SK-N-SH (cell line): Measurements from ENCODE around the gene TMEM88. TPM values are rescaled to one million over a fixed set of nuclear protein-coding genes. Genes with fewer than 3 reads are reported as not detected.

Source experiments
- CTCF ChIA-PET: fragments of 300-600, 350-600 bp; formaldehyde crosslinking; extraction: SDS; loops from one replicate; lab custom pipeline; 2021; lab: Yijun Ruan, JAX
- POLR2A ChIA-PET: fragments of 350-600 bp; sonication (Branson Sonifier 250); formaldehyde crosslinking; extraction: SDS; loops from one replicate; lab custom pipeline; 2020; ENCODE audit warnings: antibody characterized with exemption, inconsistent platforms; lab: Yijun Ruan, JAX
- DNase-seq: peaks from one replicate; pipeline ENCODE4 v3.0.0; 2012
- H2AFZ ChIP-seq: fragments of 200-600 bp; sonication (generic); 2 replicates; pipeline ENCODE4 v1.8.1; 2016; ENCODE audit warnings: antibody characterized with exemption, mild to moderate bottlenecking, low read depth
- H3F3A ChIP-seq: fragments of 200-600 bp; sonication (generic); replicated peaks from 2 replicates; pipeline ENCODE3; 2016; ENCODE audit warnings: antibody characterized with exemption, mild to moderate bottlenecking; ENCODE audit not compliant: insufficient read depth
- H3K27ac ChIP-seq, 2 experiments: fragments of 200-500 bp in 1 of 2; fragments of 200-600 bp in 1 of 2; sonication (Bioruptor generic) in 1 of 2; sonication (generic), shearing (Covaris generic) in 1 of 2; 2 replicates each; pipeline versions ENCODE4 v1.5.1 to v1.6.1; 2014 to 2016; ENCODE audit warnings: low read depth in 2 of 2, inconsistent platforms in 1 of 2, low read length in 1 of 2, mild to moderate bottlenecking in 1 of 2, mixed read lengths in 1 of 2
- H3K27me3 ChIP-seq: fragments of 200-600 bp; sonication (generic), shearing (Covaris generic); 2 replicates; pipeline ENCODE4 v1.6.1; 2016; ENCODE audit warnings: mixed run types; ENCODE audit not compliant: insufficient read depth
- H3K36me3 ChIP-seq, 2 experiments: fragments of 200-500 bp in 1 of 2; fragments of 200-600 bp in 1 of 2; sonication (Bioruptor generic) in 1 of 2; sonication (generic) in 1 of 2; replicated peaks in 1 of 2; 2 replicates each; pipeline versions ENCODE3 to v1.5.1; 2014 to 2016; ENCODE audit warnings: low read length in 1 of 2, mild to moderate bottlenecking in 1 of 2; ENCODE audit not compliant: insufficient read depth in 2 of 2, control insufficient read depth in 1 of 2
- H3K4me1 ChIP-seq, 2 experiments: fragments of 200-500 bp in 1 of 2; fragments of 200-600 bp in 1 of 2; sonication (Bioruptor generic) in 1 of 2; sonication (generic), shearing (Covaris generic) in 1 of 2; 2 replicates each; pipeline versions ENCODE4 v1.5.1 to v1.6.1; 2014 to 2016; ENCODE audit warnings: low read depth in 1 of 2, low read length in 1 of 2, mixed run types in 1 of 2; ENCODE audit not compliant: insufficient read depth in 2 of 2, control insufficient read depth in 1 of 2
- H3K4me2 ChIP-seq: fragments of 200-600 bp; sonication (generic), shearing (Covaris generic); 2 replicates; pipeline ENCODE4 v1.6.1; 2017; ENCODE audit warnings: mixed run types
- H3K4me3 ChIP-seq, 2 experiments: fragments of 200-500 bp in 1 of 2; fragments of 200-600 bp in 1 of 2; sonication (Bioruptor generic) in 1 of 2; sonication (generic), shearing (Covaris generic) in 1 of 2; 2 replicates each; pipeline versions ENCODE4 v1.5.1 to v1.8.1; 2014 to 2016; ENCODE audit warnings: low read depth in 2 of 2, inconsistent platforms in 1 of 2, low read length in 1 of 2, mild to moderate bottlenecking in 1 of 2, mixed read lengths in 1 of 2, moderate library complexity in 1 of 2
- H3K79me2 ChIP-seq: fragments of 200-600 bp; sonication (generic); 2 replicates; pipeline ENCODE4 v1.8.1; 2017; ENCODE audit warnings: mild to moderate bottlenecking; ENCODE audit not compliant: insufficient read depth
- H3K9ac ChIP-seq: fragments of 200-600 bp; sonication (generic); 2 replicates; pipeline ENCODE4 v1.6.1; 2017; ENCODE audit warnings: mixed run types
- H3K9me2 ChIP-seq: fragments of 200-600 bp; sonication (generic); 2 replicates; pipeline ENCODE4 v1.6.1; 2017; ENCODE audit warnings: mixed run types
- H3K9me3 ChIP-seq: fragments of 200-600 bp; sonication (generic); 2 replicates; pipeline ENCODE4 v1.6.1; 2017; ENCODE audit warnings: mixed run types, mild to moderate bottlenecking, moderate library complexity
- H4K20me1 ChIP-seq: fragments of 200-600 bp; sonication (generic); 2 replicates; pipeline ENCODE4 v1.6.1; 2017; ENCODE audit warnings: mild to moderate bottlenecking, mixed run types; ENCODE audit not compliant: insufficient read depth
- CTCF ChIP-seq: fragments of 200-600 bp; sonication (generic); IDR thresholded peaks from 2 replicates; pipeline ENCODE4 v1.6.1; 2017; ENCODE audit warnings: antibody characterized with exemption, mild to moderate bottlenecking, moderate library complexity
- EP300 ChIP-seq, 2 experiments: IDR thresholded peaks; 2 replicates each; pipeline versions ENCODE4 v1.4.0 to v1.6.1; 2012; ENCODE audit warnings: borderline replicate concordance in 1 of 2, low read depth in 1 of 2, low read length in 1 of 2
- EZH2phosphoT487 ChIP-seq: fragments of 200-600 bp; sonication (generic); IDR thresholded peaks from 2 replicates; pipeline ENCODE4 v1.6.1; 2017; ENCODE audit warnings: low read depth, mixed run types, mild to moderate bottlenecking, antibody characterized with exemption, moderate library complexity, borderline replicate concordance
- FOSL2 ChIP-seq: IDR thresholded peaks from 2 replicates; pipeline ENCODE4 v1.4.0; 2012; ENCODE audit warnings: low read depth, mild to moderate bottlenecking, moderate library complexity, borderline replicate concordance
- FOXJ3 ChIP-seq: sonication (generic); formaldehyde crosslinking; IDR thresholded peaks from 2 replicates; pipeline ENCODE4 v1.5.1; 2020; ENCODE audit warnings: mild to moderate bottlenecking, missing genetic modification reagents
- FOXM1 ChIP-seq: IDR thresholded peaks from 2 replicates; pipeline ENCODE4 v1.4.0; 2012; ENCODE audit warnings: low read depth, mild to moderate bottlenecking
- GABPA ChIP-seq: IDR thresholded peaks from 2 replicates; pipeline ENCODE4 v1.4.0; 2012; ENCODE audit warnings: low read depth, mild to moderate bottlenecking
- GATA2 ChIP-seq: sonication (generic); formaldehyde crosslinking; IDR thresholded peaks from 2 replicates; pipeline ENCODE4 v1.5.0; 2020; ENCODE audit warnings: mild to moderate bottlenecking, missing genetic modification reagents
- IRF3 ChIP-seq: fragments of 150-350 bp; IDR thresholded peaks from 2 replicates; pipeline ENCODE4 v1.6.1; 2016; ENCODE audit warnings: mild to moderate bottlenecking, low read depth, low read length
- JUND ChIP-seq: IDR thresholded peaks from 2 replicates; pipeline ENCODE4 v1.4.0; 2012
- MAX ChIP-seq: IDR thresholded peaks from 2 replicates; pipeline ENCODE4 v1.4.0; 2012; ENCODE audit warnings: low read depth
- MXI1 ChIP-seq: IDR thresholded peaks from 2 replicates; pipeline ENCODE4 v1.6.1; 2012; ENCODE audit warnings: mild to moderate bottlenecking, low read depth, low read length, improper control_type of control experiment
- NFIC ChIP-seq: IDR thresholded peaks from 2 replicates; pipeline ENCODE4 v1.4.0; 2012; ENCODE audit warnings: borderline replicate concordance
- POLR2AphosphoS5 ChIP-seq: IDR thresholded peaks from 2 replicates; pipeline ENCODE4 v1.6.1; 2012; ENCODE audit warnings: low read depth, low read length
- RAD21 ChIP-seq: IDR thresholded peaks from 2 replicates; pipeline ENCODE4 v1.6.1; 2012; ENCODE audit warnings: mild to moderate bottlenecking, low read length
- RCOR1 ChIP-seq: fragments of 150-350 bp; IDR thresholded peaks from 2 replicates; pipeline ENCODE4 v1.6.1; 2017; ENCODE audit warnings: antibody characterized with exemption, low read length
- SIN3A ChIP-seq: IDR thresholded peaks from 2 replicates; pipeline ENCODE4 v1.6.1; 2012; ENCODE audit warnings: low read depth, mild to moderate bottlenecking, low read length, moderate library complexity, borderline replicate concordance
- SMC3 ChIP-seq: IDR thresholded peaks from 2 replicates; pipeline ENCODE4 v1.6.1; 2012; ENCODE audit warnings: low read depth, low read length, improper control_type of control experiment
- TAF1 ChIP-seq: IDR thresholded peaks from 2 replicates; pipeline ENCODE4 v1.6.1; 2012; ENCODE audit warnings: low read depth, mild to moderate bottlenecking, low read length, moderate library complexity, borderline replicate concordance
- TCF12 ChIP-seq: IDR thresholded peaks from 2 replicates; pipeline ENCODE4 v1.4.0; 2012
- TEAD4 ChIP-seq: IDR thresholded peaks from 2 replicates; pipeline ENCODE4 v1.4.0; 2012; ENCODE audit warnings: mild to moderate bottlenecking, borderline replicate concordance; ENCODE audit not compliant: insufficient read depth
- USF2 ChIP-seq: fragments of 150-350 bp; IDR thresholded peaks from 2 replicates; pipeline ENCODE4 v1.6.1; 2017; ENCODE audit warnings: antibody characterized with exemption, low read length, low read depth, borderline replicate concordance
- YY1 ChIP-seq: IDR thresholded peaks from 2 replicates; pipeline ENCODE4 v1.4.0; 2012; ENCODE audit warnings: low read depth, mild to moderate bottlenecking
- WGBS: methylation state at CpG from one replicate; pipeline ENCODE4 v1.1.6; 2017; ENCODE audit warnings: low lambda C conversion rate; 5-methylcytosine and 5-hydroxymethylcytosine counted together
- polyA plus RNA-seq, 3 experiments: library from polyadenylated mRNA; depleted of rRNA; stranded (reverse); fragments of >200 nt; gene quantifications; 2 replicates each; pipeline ENCODE4 v1.2.3, GENCODE V29; 2012
- TF ChIP-seq, protein P1 (sequence below): IDR thresholded peaks from 2 replicates; pipeline ENCODE4 v1.4.0; 2012; ENCODE audit warnings: low read depth, borderline replicate concordance

TMEM88 gene
- polyA plus RNA-seq, 1 of the 3 experiments (the other 2 are of a cell fraction) = 1.2 TPM

- TF ChIP-seq IRF3 = no peak
Observed at GRCh38 chr17:7841915-7842379, 12.9 kb upstream of the TMEM88 start (continued).

GRCh38 chr17:7842380-7843256 is 12.2 kb upstream of the TMEM88 start:
- Histone ChIP-seq H4K20me1 (peaks cover 46% of the 10 kb centered on the region), H3K9ac (peak overlapping the region; percentile 99), H3K27me3 (no peaks in the 10 kb centered on the region), H3K27ac (peak overlapping the region; percentile 95 to 100), H3K4me3 (peak overlapping the region; percentile 66 to 67), H3K79me2 (peaks cover 64% of the 10 kb centered on the region), H3K9me2 (no peaks in the 10 kb centered on the region), H3K4me2 (peak overlapping the region; percentile 92), H3K4me1 (peaks cover 36 to 43% of the 10 kb centered on the region in 2 experiments), H3K36me3 (peaks cover 8 to 29% of the 10 kb centered on the region in 2 experiments), H3F3A (peaks cover 37% of the 10 kb centered on the region), H3K9me3 (no peaks in the 10 kb centered on the region), H2AFZ (no peak overlapping the region)
- no peak for DNase-seq
- CTCF ChIA-PET = interaction anchor here (0.6 to 4.1 kb wide), 8 partner anchors 8 to 99 kb away, joined by 3 to 37 read pairs (median 4); partner anchors contain the start of genes KDM6B and NAA38
- under 1% methylated on average over 34 of the region's 47 CpGs for WGBS
- POLR2A ChIA-PET = interaction anchor here (0.7 to 2.2 kb wide), 5 partner anchors 9 to 155 kb away, joined by 3 to 9 read pairs (median 4); partner anchors contain the start of genes CHD3, CYB5D1, KDM6B and NAA38
- TF ChIP-seq TCF12 = peak; percentile 21; the same call in 1 of the 2 replicates
- TF ChIP-seq YY1 = no peak
- no peak for TF ChIP-seq FOXJ3 (CRISPR knock-in tag)
- TF ChIP-seq MAX = 0 out of 2 replicates have a peak, but pooled peaks have one; percentile 2
- TF ChIP-seq SIN3A = no peak; the same call in 1 of the 2 replicates
- TF ChIP-seq EP300 (IDR thresholded peaks at IDR 0.05; ENCODE audit: borderline replicate concordance in 1 of 2, low read depth in 1 of 2, low read length in 1 of 2) = peak in 1 of 2 experiments; percentile 27; a peak in 1 of 4 replicates
- no peak for TF ChIP-seq RAD21
- TF ChIP-seq TEAD4 = 0 out of 2 replicates have a peak, but pooled peaks have one; percentile 56
- TF ChIP-seq GATA2 (CRISPR knock-in tag) = no peak
- TF ChIP-seq NFIC = no peak
- TF ChIP-seq JUND = peak; percentile 90
- TF ChIP-seq USF2 = no peak
- peak; percentile 29; the same call in 1 of the 2 replicates for TF ChIP-seq GABPA
- no peak for TF ChIP-seq RCOR1
- TF ChIP-seq CTCF = no peak
- peak; percentile 89 for TF ChIP-seq FOSL2
- TF ChIP-seq SMC3 = no peak
- no peak; the same call in 1 of the 2 replicates for TF ChIP-seq MXI1
- TF ChIP-seq TAF1 = no peak
- TF ChIP-seq, protein P1, sequence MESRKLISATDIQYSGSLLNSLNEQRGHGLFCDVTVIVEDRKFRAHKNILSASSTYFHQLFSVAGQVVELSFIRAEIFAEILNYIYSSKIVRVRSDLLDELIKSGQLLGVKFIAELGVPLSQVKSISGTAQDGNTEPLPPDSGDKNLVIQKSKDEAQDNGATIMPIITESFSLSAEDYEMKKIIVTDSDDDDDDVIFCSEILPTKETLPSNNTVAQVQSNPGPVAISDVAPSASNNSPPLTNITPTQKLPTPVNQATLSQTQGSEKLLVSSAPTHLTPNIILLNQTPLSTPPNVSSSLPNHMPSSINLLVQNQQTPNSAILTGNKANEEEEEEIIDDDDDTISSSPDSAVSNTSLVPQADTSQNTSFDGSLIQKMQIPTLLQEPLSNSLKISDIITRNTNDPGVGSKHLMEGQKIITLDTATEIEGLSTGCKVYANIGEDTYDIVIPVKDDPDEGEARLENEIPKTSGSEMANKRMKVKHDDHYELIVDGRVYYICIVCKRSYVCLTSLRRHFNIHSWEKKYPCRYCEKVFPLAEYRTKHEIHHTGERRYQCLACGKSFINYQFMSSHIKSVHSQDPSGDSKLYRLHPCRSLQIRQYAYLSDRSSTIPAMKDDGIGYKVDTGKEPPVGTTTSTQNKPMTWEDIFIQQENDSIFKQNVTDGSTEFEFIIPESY = no peak
- no peak for TF ChIP-seq FOXM1
- no peak; the same call in 1 of the 2 replicates for TF ChIP-seq POLR2AphosphoS5
- TF ChIP-seq EZH2phosphoT487 = no peak
